K562 (cell line): ENCODE results near the gene PFDN2. TPM values are rescaled to one million over a fixed set of nuclear protein-coding genes. Genes with fewer than 3 reads are reported as not detected.

Source experiments
- polyA plus RNA-seq, 8 experiments: library from polyadenylated mRNA; depleted of rRNA in 4 of 8; stranded (reverse) in 5 of 8; unstranded in 3 of 8; fragments of >200 nt; fragmentation: Nextera tagmentation in 2 of 8; fragmentation: Illumina TruSeq in 1 of 8; extraction: Ambion mirVana in 2 of 8; extraction: Trizol in 1 of 8; gene quantifications; 2 replicates each; pipeline versions ENCODE4 v1.2.1 to v1.2.3, GENCODE V29; 2011 to 2014; ENCODE audit warnings: inconsistent platforms in 1 of 8, missing spikeins in 1 of 8
- total RNA-seq, 7 experiments: library from RNA; depleted of rRNA in 6 of 7; stranded (reverse); fragments of >200 nt in 6 of 7; fragmentation: Illumina TruSeq in 2 of 7; extraction: Trizol in 2 of 7; gene quantifications; 2 replicates each; pipeline versions ENCODE4 v1.2.1 to v1.2.3, GENCODE V29; 2011 to 2021; ENCODE audit warnings: low replicate concordance in 1 of 7
- TF ChIP-seq, protein P1 (sequence below), 3 experiments: fragments of 200-800 bp in 1 of 3; fragments of 250-450 bp in 1 of 3; fragments of 450-650 bp in 1 of 3; sonication (Bioruptor Pico) in 1 of 3; sonication (Bioruptor generic) in 1 of 3; formaldehyde crosslinking in 1 of 3; IDR thresholded peaks; 2 replicates each; pipeline versions ENCODE4 v1.6.1 to v1.8.0; 2016 to 2022; ENCODE audit warnings: mild to moderate bottlenecking in 2 of 3, missing genetic modification characterization in 2 of 3, missing compliant biosample characterization in 1 of 3, moderate library complexity in 1 of 3
- TF ChIP-seq, protein P2 (sequence below), 2 experiments: fragments of 450-650 bp in 1 of 2; sonication (generic) in 1 of 2; formaldehyde crosslinking in 1 of 2; IDR thresholded peaks in 1 of 2; conservative IDR thresholded peaks in 1 of 2; 2 replicates each; pipeline versions ENCODE4 v1.6.1 to v1.8.1; 2016 to 2023; ENCODE audit warnings: mild to moderate bottlenecking in 2 of 2, moderate library complexity in 2 of 2, inconsistent platforms in 1 of 2, missing genetic modification reagents in 1 of 2

Gene PFDN2
- total and polyA plus RNA-seq, 9 of the 15 experiments (the other 6 are each of a cell fraction or from before 2014, with no cell fraction given): 50.2 to 361 (median 144) TPM

DNA sequence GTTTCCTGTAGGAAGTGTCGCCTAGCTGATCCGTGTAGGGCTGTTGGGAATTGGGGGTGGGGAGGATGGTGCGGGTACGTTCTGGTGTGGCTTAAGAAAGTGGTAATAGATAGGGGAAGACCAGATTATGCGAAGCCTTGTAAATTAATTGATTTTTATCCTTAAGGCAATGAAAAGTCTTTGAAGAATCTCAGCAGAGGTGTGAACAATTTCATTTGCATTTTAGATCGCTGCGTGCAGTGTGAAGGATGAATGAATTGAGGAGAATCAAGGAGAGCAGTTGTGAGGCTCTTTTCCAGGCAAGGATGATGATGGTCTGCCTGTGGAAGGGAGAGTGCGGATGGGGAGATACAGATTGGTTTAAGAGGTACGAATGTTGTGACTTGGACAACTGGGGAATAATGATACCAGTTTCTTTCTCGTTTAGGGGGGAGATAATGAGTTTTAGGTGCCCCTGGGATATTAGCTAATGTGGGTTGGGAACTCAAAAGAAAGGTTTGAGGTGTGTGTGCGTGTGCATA, 15.4 kb upstream of the PFDN2 start (continued):
- TF ChIP-seq, protein P1, sequence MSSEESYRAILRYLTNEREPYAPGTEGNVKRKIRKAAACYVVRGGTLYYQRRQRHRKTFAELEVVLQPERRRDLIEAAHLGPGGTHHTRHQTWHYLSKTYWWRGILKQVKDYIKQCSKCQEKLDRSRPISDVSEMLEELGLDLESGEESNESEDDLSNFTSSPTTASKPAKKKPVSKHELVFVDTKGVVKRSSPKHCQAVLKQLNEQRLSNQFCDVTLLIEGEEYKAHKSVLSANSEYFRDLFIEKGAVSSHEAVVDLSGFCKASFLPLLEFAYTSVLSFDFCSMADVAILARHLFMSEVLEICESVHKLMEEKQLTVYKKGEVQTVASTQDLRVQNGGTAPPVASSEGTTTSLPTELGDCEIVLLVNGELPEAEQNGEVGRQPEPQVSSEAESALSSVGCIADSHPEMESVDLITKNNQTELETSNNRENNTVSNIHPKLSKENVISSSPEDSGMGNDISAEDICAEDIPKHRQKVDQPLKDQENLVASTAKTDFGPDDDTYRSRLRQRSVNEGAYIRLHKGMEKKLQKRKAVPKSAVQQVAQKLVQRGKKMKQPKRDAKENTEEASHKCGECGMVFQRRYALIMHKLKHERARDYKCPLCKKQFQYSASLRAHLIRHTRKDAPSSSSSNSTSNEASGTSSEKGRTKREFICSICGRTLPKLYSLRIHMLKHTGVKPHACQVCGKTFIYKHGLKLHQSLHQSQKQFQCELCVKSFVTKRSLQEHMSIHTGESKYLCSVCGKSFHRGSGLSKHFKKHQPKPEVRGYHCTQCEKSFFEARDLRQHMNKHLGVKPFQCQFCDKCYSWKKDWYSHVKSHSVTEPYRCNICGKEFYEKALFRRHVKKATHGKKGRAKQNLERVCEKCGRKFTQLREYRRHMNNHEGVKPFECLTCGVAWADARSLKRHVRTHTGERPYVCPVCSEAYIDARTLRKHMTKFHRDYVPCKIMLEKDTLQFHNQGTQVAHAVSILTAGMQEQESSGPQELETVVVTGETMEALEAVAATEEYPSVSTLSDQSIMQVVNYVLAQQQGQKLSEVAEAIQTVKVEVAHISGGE (CRISPR knock-in tag; IDR thresholded peaks at IDR 0.05): peak in 1 of 3 experiments; percentile 50; a peak in 2 of 6 replicates
- TF ChIP-seq, protein P2, sequence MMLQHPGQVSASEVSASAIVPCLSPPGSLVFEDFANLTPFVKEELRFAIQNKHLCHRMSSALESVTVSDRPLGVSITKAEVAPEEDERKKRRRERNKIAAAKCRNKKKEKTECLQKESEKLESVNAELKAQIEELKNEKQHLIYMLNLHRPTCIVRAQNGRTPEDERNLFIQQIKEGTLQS (IDR thresholded peaks at IDR 0.05): no peak
- TF ChIP-seq, protein P2 (CRISPR knock-in tag; conservative IDR thresholded peaks at IDR 0.05): 0 out of 2 replicates have a peak, but pooled peaks have one; percentile 9
